ENCODE results near the gene PLEKHM2. TPM values are rescaled to one million over a fixed set of nuclear protein-coding genes. Genes with fewer than 3 reads are reported as not detected.

PLEKHM2 gene
- polyA plus RNA-seq, 1 donor from 2014 or later, result 40.1 TPM

- no peak overlapping the region for H2AFZ ChIP-seq (ENCODE audit: low read depth, low read length)
- no peak overlapping the region for H3K4me2 ChIP-seq (ENCODE audit: low read length)
- no peaks in the 10 kb centered on the region for H3F3A ChIP-seq (ENCODE audit: insufficient read depth, low read length, poor library complexity, severe bottlenecking)
- no peaks in the 10 kb centered on the region for H3K79me2 ChIP-seq (replicated peaks; ENCODE audit: insufficient read depth, low read length)
- H3K27me3 ChIP-seq (ENCODE audit: insufficient read depth, low read depth, low read length), result no peaks in the 10 kb centered on the region
- no peaks in the 10 kb centered on the region for H3K9me2 ChIP-seq (ENCODE audit: insufficient read depth, low read length)
- no peak for TF ChIP-seq TAF1 (IDR thresholded peaks at IDR 0.05; ENCODE audit: low read depth)
- TF ChIP-seq EZH2 (IDR thresholded peaks at IDR 0.05; ENCODE audit: borderline replicate concordance, insufficient read depth, low read length, poor library complexity, severe bottlenecking), result no peak
- no peak for TF ChIP-seq REST (IDR thresholded peaks at IDR 0.05; ENCODE audit: borderline replicate concordance)
- TF ChIP-seq POLR2AphosphoS5 (IDR thresholded peaks at IDR 0.05), result no peak
- no peak for TF ChIP-seq EP300 (conservative IDR thresholded peaks at IDR 0.05; ENCODE audit: poor library complexity, severe bottlenecking)
- H4K20me1 ChIP-seq (ENCODE audit: insufficient read depth), result no peaks in the 10 kb centered on the region
- no peaks in the 10 kb centered on the region for H3K36me3 ChIP-seq (ENCODE audit: insufficient read depth, low read length)
- H3K9ac ChIP-seq (ENCODE audit: low read length), result no peak overlapping the region
- no peak overlapping the region for H3K4me3 ChIP-seq (ENCODE audit: low read length)
- no peaks in the 10 kb centered on the region for H3K9me3 ChIP-seq (ENCODE audit: low read length)
- H3K27ac ChIP-seq (ENCODE audit: low read length), result no peak overlapping the region
Observed at GRCh38 chr1:15734901-15735300, 50.8 kb downstream of the PLEKHM2 start.

- Histone ChIP-seq H3K4me3 (ENCODE audit: low read length) (no peak overlapping the region), H3K9me2 (ENCODE audit: insufficient read depth, low read length) (no peaks in the 10 kb centered on the region), H3K9me3 (ENCODE audit: low read length) (no peaks in the 10 kb centered on the region), H2AFZ (ENCODE audit: low read depth, low read length) (no peak overlapping the region), H3F3A (ENCODE audit: insufficient read depth, low read length, poor library complexity, severe bottlenecking) (no peaks in the 10 kb centered on the region), H3K36me3 (ENCODE audit: insufficient read depth, low read length) (no peaks in the 10 kb centered on the region), H3K79me2 (replicated peaks; ENCODE audit: insufficient read depth, low read length) (no peaks in the 10 kb centered on the region), H3K9ac (ENCODE audit: low read length) (no peak overlapping the region), H3K27ac (ENCODE audit: low read length) (no peak overlapping the region), H4K20me1 (ENCODE audit: insufficient read depth) (no peaks in the 10 kb centered on the region), H3K27me3 (ENCODE audit: insufficient read depth, low read depth, low read length) (no peaks in the 10 kb centered on the region), H3K4me2 (ENCODE audit: low read length) (no peak overlapping the region)
- TF ChIP-seq CTCF (IDR thresholded peaks at IDR 0.05; ENCODE audit: poor library complexity, severe bottlenecking), result no peak
- TF ChIP-seq SMC3 (conservative IDR thresholded peaks at IDR 0.05; ENCODE audit: poor library complexity), result no peak
- no peak for TF ChIP-seq MXI1 (conservative IDR thresholded peaks at IDR 0.05; ENCODE audit: poor library complexity, severe bottlenecking)
- TF ChIP-seq EZH2 (IDR thresholded peaks at IDR 0.05; ENCODE audit: borderline replicate concordance, insufficient read depth, low read length, poor library complexity, severe bottlenecking), result no peak
- no peak for TF ChIP-seq TAF1 (IDR thresholded peaks at IDR 0.05; ENCODE audit: low read depth)
- TF ChIP-seq REST (IDR thresholded peaks at IDR 0.05; ENCODE audit: borderline replicate concordance), result no peak
- TF ChIP-seq EP300 (conservative IDR thresholded peaks at IDR 0.05; ENCODE audit: poor library complexity, severe bottlenecking), result no peak
- TF ChIP-seq RAD21 (conservative IDR thresholded peaks at IDR 0.05), result no peak
- no peak for TF ChIP-seq POLR2AphosphoS5 (IDR thresholded peaks at IDR 0.05)
Observed at GRCh38 chr1:15735304-15736037, 51.4 kb downstream of the PLEKHM2 start.
